Astrocyte (in vitro differentiated cells and primary cell): ENCODE data around the gene RAB37. TPM values are rescaled to one million over a fixed set of nuclear protein-coding genes. Genes with fewer than 3 reads are reported as not detected.

Experiments used
- DNase-seq: peaks from one replicate; pipeline ENCODE4 v3.0.0-alpha.2; 2010; ENCODE audit warnings: low read depth
- FAIRE-seq: peaks from 2 replicates; lab custom pipeline; 2011; peaks lifted over from hg19 to GRCh38; lab: Jason Lieb, UNC
- H2AFZ ChIP-seq: 2 replicates; pipeline ENCODE4 v1.6.0; 2012; ENCODE audit warnings: low read depth, low read length, inconsistent platforms
- H3K27ac ChIP-seq: 2 replicates; pipeline ENCODE4 v1.5.1; 2011; ENCODE audit warnings: low read depth, low read length, inconsistent platforms
- H3K27me3 ChIP-seq: 2 replicates; pipeline ENCODE4 v1.6.0; 2011; ENCODE audit warnings: low read length, inconsistent platforms; ENCODE audit not compliant: insufficient read depth
- H3K36me3 ChIP-seq: 2 replicates; pipeline ENCODE4 v1.5.1; 2011; ENCODE audit warnings: low read length, inconsistent platforms; ENCODE audit not compliant: insufficient read depth
- H3K4me1 ChIP-seq: 2 replicates; pipeline ENCODE4 v1.5.1; 2011; ENCODE audit warnings: low read length, inconsistent platforms; ENCODE audit not compliant: insufficient read depth
- H3K4me2 ChIP-seq: 2 replicates; pipeline ENCODE4 v1.6.0; 2012; ENCODE audit warnings: low read length, inconsistent platforms
- H3K4me3 ChIP-seq: 2 replicates; pipeline ENCODE4 v1.5.1; 2011; ENCODE audit warnings: low read depth, mild to moderate bottlenecking, low read length, inconsistent platforms; ENCODE audit not compliant: insufficient read depth
- H3K79me2 ChIP-seq: 2 replicates; pipeline ENCODE4 v1.6.0; 2012; ENCODE audit warnings: mild to moderate bottlenecking, low read length, inconsistent platforms; ENCODE audit not compliant: insufficient read depth
- H3K9ac ChIP-seq: 2 replicates; pipeline ENCODE4 v1.6.0; 2012; ENCODE audit warnings: mild to moderate bottlenecking, low read length, inconsistent platforms
- H3K9me3 ChIP-seq: 2 replicates; pipeline ENCODE4 v1.5.1; 2012; ENCODE audit warnings: low read depth, mild to moderate bottlenecking, low read length, inconsistent platforms; ENCODE audit not compliant: insufficient read depth
- H4K20me1 ChIP-seq: 2 replicates; pipeline ENCODE4 v1.6.0; 2012; ENCODE audit warnings: low read length, inconsistent platforms; ENCODE audit not compliant: insufficient read depth
- H3K27ac Mint-ChIP-seq: one replicate; pipeline ENCODE4 v1.8.0; 2021; ENCODE audit warnings: mild to moderate bottlenecking, mixed read lengths; ENCODE audit not compliant: unreplicated experiment
- H3K27me3 Mint-ChIP-seq: one replicate; pipeline ENCODE4 v1.8.0; 2021; ENCODE audit warnings: low read depth, mixed read lengths; ENCODE audit not compliant: unreplicated experiment
- H3K36me3 Mint-ChIP-seq: one replicate; pipeline ENCODE4 v1.8.0; 2021; ENCODE audit warnings: low read depth, mixed read lengths; ENCODE audit not compliant: unreplicated experiment
- H3K4me1 Mint-ChIP-seq: one replicate; pipeline ENCODE4 v1.8.0; 2021; ENCODE audit warnings: low read depth, mixed read lengths; ENCODE audit not compliant: unreplicated experiment
- H3K4me3 Mint-ChIP-seq: one replicate; pipeline ENCODE4 v1.8.0; 2021; ENCODE audit warnings: mild to moderate bottlenecking, moderate library complexity, mixed read lengths; ENCODE audit not compliant: unreplicated experiment
- H3K9me3 Mint-ChIP-seq: one replicate; pipeline ENCODE4 v1.8.0; 2021; ENCODE audit warnings: mild to moderate bottlenecking, mixed read lengths; ENCODE audit not compliant: unreplicated experiment
- CTCF ChIP-seq: IDR thresholded peaks from 2 replicates; pipeline ENCODE4 v1.5.1; 2011; ENCODE audit warnings: low read depth, mild to moderate bottlenecking, inconsistent platforms, low read length, moderate library complexity; ENCODE audit not compliant: insufficient read depth
- EZH2 ChIP-seq: IDR thresholded peaks from 2 replicates; pipeline ENCODE4 v1.6.1; 2012; ENCODE audit warnings: mild to moderate bottlenecking, low read length, inconsistent platforms; ENCODE audit not compliant: insufficient read depth
- total RNA-seq: library from RNA; stranded (reverse); gene quantifications from 2 replicates; pipeline ENCODE4 v1.2.1, GENCODE V29; 2021

The RAB37 gene
- total RNA-seq, 1 donor from 2014 or later = 0.77 TPM

DNA sequence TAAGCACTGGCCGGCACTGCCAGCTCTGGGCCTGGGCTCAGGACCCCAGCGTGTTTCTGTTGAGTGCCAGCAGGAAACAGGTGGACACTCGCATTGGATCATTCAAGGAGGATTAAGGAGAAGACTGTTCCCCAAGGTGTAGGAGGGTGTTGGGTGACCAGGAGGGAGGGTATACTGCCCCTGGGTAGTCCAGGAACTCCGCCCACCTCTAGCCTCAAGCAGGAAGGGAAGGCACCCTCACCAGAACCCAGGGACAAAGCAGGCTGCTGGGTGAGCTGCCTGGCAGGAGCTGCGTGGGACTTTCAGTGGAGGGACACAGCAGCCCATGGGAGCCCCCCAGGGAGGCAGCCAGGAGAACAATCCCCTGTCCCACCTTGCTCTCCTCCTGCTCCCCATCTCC lies 7.7 kb upstream of the RAB37 start:
- H3K27ac Mint-ChIP-seq = no peak overlapping the region
- H3K4me1 Mint-ChIP-seq = no peaks in the 10 kb centered on the region
- no peak for FAIRE-seq
- Histone ChIP-seq H3K9me3 (peaks cover 11% of the 10 kb centered on the region), H3K4me3 (no peak overlapping the region), H3K27ac (no peak overlapping the region), H4K20me1 (no peaks in the 10 kb centered on the region), H3K4me2 (no peak overlapping the region), H2AFZ (no peak overlapping the region), H3K27me3 (peaks cover 8% of the 10 kb centered on the region), H3K36me3 (no peaks in the 10 kb centered on the region), H3K79me2 (no peaks in the 10 kb centered on the region), H3K9ac (no peak overlapping the region), H3K4me1 (no peaks in the 10 kb centered on the region)
- no peaks in the 10 kb centered on the region for H3K36me3 Mint-ChIP-seq
- no peak for TF ChIP-seq EZH2
- no peak for TF ChIP-seq CTCF
- no peak for DNase-seq
- H3K4me3 Mint-ChIP-seq = no peak overlapping the region
- peaks cover 3% of the 10 kb centered on the region for H3K9me3 Mint-ChIP-seq
- H3K27me3 Mint-ChIP-seq = peaks cover 12% of the 10 kb centered on the region

DNA sequence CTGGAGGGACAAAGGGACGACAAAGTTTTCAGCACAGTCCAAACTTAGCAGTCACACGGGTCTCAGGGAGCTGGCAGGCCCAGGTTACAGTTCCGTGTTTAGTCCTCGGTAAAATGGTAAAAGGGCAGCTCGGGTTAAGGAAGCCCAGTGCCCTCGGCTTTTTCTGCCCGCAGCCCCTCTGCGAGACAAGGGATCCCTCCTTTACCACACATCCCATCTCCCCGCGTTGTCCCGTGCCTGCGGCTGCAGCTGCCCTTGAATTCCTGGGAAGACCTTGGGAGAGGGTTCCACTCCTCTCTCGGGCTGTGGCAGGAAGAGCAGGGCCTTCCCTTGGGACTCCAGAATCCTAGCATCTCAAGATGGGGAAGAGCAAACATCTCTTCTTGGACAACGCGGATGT lies 7.2 kb upstream of the RAB37 start:
- TF ChIP-seq EZH2 (no peak), CTCF (no peak)
- H3K9me3 Mint-ChIP-seq = peaks cover 3% of the 10 kb centered on the region
- no peak overlapping the region for H3K4me3 Mint-ChIP-seq
- no peak overlapping the region for H3K9ac ChIP-seq
- no peaks in the 10 kb centered on the region for H4K20me1 ChIP-seq
- no peak overlapping the region for H3K4me2 ChIP-seq
- no peak overlapping the region for H3K27ac Mint-ChIP-seq
- H3K4me1 ChIP-seq = no peaks in the 10 kb centered on the region
- no peak for FAIRE-seq
- DNase-seq = no peak
- no peak overlapping the region for H2AFZ ChIP-seq
- H3K27me3 Mint-ChIP-seq = peaks cover 11% of the 10 kb centered on the region
- H3K4me1 Mint-ChIP-seq = no peaks in the 10 kb centered on the region
- no peaks in the 10 kb centered on the region for H3K79me2 ChIP-seq
- no peak overlapping the region for H3K27ac ChIP-seq
- H3K36me3 ChIP-seq = no peaks in the 10 kb centered on the region
- H3K9me3 ChIP-seq = peaks cover 11% of the 10 kb centered on the region
- peaks cover 10% of the 10 kb centered on the region for H3K27me3 ChIP-seq
- H3K36me3 Mint-ChIP-seq = no peaks in the 10 kb centered on the region
- H3K4me3 ChIP-seq = no peak overlapping the region

- Histone ChIP-seq H3K9me3 (peaks cover 11% of the 10 kb centered on the region), H3K9ac (no peak overlapping the region), H3K4me3 (no peak overlapping the region), H3K4me1 (no peaks in the 10 kb centered on the region), H3K4me2 (no peak overlapping the region), H3K27ac (no peak overlapping the region), H2AFZ (no peak overlapping the region), H3K27me3 (peaks cover 16% of the 10 kb centered on the region), H4K20me1 (no peaks in the 10 kb centered on the region), H3K79me2 (no peaks in the 10 kb centered on the region), H3K36me3 (no peaks in the 10 kb centered on the region)
- DNase-seq (no peak), FAIRE-seq (no peak)
- H3K9me3 Mint-ChIP-seq = peaks cover 3% of the 10 kb centered on the region
- H3K4me3 Mint-ChIP-seq = no peak overlapping the region
- H3K27ac Mint-ChIP-seq = no peak overlapping the region
- no peaks in the 10 kb centered on the region for H3K4me1 Mint-ChIP-seq
- H3K36me3 Mint-ChIP-seq = no peaks in the 10 kb centered on the region
- no peak for TF ChIP-seq CTCF
- TF ChIP-seq EZH2 = no peak
- peaks cover 12% of the 10 kb centered on the region for H3K27me3 Mint-ChIP-seq
Measured at GRCh38 chr17:74730491-74731346, 6.3 kb upstream of the RAB37 start.
